CD4-positive, alpha-beta T cell treated with Interleukin-15 for 4 hours (primary cell): ENCODE data around the gene SMTNL1.

Experiments
- DNase-seq: peaks from one replicate; pipeline ENCODE4 v3.0.0-alpha.2; 2020; ENCODE audit warnings: low spot score

Gene SMTNL1, protein sequence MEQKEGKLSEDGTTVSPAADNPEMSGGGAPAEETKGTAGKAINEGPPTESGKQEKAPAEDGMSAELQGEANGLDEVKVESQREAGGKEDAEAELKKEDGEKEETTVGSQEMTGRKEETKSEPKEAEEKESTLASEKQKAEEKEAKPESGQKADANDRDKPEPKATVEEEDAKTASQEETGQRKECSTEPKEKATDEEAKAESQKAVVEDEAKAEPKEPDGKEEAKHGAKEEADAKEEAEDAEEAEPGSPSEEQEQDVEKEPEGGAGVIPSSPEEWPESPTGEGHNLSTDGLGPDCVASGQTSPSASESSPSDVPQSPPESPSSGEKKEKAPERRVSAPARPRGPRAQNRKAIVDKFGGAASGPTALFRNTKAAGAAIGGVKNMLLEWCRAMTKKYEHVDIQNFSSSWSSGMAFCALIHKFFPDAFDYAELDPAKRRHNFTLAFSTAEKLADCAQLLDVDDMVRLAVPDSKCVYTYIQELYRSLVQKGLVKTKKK

DNA sequence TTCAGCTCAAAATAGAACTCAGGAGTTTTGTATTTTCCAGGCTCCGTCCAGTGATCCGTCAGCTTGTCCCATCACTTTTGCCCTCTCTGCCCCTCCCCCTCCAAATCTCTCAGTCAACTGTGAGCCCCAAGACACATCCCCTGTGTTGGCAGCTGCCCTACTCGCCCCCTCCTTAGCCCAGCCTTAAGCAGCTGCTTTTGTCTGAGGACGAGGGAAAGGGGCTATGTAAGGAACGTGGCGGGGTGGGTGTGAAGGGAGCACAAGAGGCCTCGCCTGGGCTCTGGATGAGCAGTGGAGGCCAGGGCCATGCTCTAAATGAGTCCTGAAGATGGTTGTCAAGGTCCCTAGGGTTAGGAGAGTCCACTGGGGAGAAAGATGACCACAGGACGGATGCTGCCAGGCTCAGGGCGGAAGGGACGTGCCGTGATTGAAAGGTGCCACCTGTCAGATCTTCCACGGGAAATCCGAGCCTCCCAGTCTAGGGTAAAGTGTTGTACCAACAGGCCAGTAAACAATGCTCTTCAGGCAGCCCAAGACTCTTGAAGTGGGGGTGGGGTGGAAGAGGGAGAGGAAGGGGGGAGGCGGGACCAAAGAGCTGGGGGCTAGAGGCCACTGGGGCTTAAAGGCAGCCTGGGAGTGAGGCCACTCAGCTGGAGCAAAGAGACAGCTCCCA is at the start of gene SMTNL1:
SMTNL1 (plus strand) TSS at position 649 of the 673 bp plus-strand sequence. CDS start 5,048 bp downstream, outside the sequence.
- DNase-seq = no peak

DNA sequence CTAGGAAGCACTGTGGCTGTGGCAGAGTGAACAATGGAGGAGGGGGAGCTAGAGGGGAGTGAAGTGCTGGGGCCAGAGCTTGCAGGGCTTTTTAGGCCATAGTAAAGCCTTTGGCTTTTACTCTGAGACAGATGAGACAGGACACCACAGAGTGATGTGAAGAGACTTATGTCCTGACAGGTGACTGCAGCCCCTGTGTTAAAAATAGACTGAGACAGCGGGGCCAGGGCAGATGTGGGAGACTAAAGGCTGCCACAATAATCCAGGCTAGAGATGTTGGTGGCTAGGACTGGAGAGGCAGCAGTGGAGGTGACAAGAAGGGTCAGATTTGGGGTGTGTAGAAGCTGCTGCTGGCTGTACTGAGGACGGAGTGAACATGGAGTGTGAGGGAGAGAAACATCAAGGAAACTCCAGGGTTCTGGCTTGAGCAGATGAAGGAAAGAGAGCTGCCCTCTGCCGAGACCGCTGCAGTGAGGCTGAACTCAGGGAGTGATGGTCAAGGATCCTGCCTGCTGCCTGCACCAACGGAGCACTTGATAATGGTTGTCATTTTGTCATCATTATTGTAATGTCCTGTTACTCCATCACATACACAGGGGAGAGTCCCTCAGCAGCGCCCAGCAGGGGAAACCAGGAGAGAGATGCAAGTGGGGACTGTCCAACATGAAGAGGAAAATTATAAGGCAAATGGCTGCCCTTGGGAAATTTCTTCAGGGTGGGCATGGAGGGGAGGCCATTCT is 49.3 kb upstream of the SMTNL1 start:
- no peak for DNase-seq

DNA sequence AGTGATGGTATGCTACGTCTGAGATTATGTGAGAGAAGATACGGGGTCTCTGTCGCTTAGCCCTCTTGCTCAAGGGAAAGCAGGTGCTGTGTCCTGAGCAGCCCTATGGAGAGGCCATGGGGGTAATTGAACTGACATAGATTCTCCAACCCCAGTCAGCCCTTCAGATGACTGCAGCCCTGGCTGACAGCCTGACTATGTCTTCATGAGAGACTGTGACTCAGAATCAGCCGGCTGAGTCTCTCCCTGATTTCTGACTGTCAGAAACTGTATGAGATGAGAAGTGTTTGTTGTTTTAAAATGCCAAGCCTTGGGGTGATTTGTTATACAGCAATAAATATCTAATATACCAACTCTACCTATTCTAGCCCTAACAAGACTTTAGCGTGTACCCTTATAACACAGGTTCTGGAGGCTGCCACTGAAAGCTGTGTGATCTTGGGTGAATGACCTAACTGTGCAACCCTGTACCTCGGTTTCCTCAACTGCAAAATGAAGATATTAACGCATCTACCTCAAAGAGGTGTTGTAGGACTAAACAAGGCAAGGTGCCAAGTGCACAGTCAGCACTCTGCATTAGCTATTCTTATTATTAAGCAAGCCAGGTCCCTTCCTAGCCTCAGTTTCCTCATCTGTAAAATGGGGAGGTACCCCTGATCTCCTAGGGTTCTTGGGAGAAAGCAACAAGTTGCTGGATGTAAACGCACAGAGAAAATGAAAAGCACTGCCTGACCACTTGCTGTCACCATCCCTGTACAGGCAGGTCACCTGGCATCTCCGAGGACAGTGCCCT is 46.7 kb upstream of the SMTNL1 start:
- DNase-seq = no peak

DNA sequence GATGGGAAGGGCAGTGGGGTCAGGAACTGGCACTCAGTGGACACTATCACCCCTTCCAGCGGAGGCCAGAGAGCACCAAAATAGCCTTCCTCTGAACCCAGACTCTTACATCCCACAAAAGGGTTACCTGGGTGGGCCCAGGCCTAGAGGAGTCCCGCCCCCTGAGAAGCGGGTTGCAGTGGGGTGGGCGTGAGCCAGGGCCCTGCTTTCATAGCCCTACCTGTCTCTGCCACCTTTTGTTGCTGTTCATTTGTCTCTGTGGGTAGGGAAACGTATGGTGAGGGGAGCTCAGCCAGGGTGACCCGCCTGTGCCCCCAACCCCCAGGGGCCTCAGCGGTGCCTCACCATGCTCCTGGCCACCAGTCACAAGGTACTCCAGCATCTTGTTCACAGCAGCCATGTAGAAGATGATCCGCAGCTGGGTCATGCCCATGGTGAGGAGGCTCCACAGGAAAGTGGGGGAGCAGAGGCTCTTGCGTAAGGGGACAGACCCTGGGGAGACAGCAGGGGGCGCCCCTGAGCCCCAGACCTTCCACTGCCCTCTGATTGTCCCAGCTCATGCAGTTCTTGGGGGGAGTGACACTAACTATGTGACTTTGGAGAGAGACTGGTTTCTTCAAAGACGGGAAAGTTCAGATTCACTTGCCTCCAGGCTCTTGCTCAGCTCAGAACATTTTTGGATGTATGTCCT is 45.9 kb upstream of the SMTNL1 start:
- peak; percentile 42 for DNase-seq

DNA sequence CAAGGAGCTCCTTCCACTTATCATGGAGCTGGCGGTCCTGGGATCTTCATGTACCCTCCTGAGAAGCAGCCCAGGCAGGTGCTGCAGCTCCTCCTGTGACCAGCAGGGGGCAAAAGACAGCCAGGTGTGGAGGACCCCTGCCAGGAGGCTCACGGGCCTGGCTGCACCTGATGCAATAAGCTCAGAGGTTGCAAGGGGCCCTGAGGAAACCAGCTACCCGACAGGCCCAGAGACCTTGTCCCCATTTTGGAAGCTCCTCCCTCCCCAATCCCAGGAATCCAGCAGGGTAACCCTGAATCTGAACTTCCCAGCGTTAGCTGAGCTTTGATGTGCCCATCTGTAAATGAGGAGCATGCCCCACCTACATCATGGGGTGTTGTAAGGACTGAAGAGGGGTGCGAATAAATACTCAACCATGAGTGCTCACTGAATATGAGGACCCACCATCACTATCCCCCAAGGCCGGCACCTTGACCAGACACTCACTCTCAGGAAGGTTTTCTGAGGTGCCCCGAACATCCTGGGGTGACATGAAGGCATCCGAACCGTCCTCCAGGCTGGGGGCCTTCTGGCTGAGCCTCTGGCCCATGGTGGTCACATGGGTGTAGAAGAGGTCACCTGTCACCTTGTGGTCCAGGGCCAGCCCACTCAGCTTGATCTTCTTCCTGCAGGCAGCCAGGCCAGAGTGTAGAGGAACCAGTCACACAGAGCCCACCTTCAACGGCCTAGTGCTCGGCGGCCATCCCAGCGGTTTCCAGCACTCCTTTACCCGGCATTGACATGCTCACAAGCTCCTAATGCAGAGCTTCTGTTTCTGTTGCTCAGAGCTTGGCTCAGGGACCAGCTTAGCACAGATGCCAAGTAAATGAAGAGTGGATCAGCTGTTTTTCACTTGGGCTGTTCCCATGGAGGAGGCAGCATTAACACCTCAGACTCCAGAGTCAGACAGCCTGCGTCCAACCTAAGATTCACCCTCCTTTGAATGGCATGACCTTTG is 43.6 kb upstream of the SMTNL1 start:
- peak; percentile 77 for DNase-seq

DNA sequence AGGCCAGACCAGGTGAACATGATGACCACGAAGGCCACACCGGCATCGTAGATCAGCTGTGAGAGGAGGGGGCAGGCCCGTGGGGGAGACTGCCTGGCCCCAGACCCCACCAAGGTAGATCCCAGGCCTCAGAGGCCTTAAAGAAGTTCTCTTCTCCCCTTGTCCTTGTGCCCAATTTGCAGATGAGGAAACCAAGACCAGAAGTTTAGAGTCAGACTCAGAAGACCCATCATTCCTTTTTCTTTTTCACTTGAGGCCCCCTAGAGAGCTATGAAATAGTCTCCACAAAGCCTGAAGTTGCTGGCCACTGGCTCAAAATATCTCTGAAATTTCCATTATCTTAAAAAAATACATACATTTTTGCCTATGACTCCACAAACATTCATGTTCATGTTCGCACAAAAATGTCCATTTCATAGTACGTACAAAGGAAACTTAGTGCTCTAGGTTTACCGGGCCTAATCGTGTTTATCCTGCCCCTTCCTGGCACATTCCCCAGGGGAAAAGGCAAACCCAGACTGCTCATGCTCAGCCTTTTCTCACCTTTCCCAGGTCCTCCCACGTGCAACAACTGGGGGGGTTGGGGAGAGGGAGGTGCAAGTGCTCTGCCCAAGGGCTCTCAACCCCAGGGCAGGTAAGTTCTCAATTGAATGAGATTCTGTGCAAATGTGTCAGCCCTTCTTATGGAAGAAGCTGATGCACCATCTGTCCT is 41.1 kb upstream of the SMTNL1 start:
- DNase-seq = no peak

DNA sequence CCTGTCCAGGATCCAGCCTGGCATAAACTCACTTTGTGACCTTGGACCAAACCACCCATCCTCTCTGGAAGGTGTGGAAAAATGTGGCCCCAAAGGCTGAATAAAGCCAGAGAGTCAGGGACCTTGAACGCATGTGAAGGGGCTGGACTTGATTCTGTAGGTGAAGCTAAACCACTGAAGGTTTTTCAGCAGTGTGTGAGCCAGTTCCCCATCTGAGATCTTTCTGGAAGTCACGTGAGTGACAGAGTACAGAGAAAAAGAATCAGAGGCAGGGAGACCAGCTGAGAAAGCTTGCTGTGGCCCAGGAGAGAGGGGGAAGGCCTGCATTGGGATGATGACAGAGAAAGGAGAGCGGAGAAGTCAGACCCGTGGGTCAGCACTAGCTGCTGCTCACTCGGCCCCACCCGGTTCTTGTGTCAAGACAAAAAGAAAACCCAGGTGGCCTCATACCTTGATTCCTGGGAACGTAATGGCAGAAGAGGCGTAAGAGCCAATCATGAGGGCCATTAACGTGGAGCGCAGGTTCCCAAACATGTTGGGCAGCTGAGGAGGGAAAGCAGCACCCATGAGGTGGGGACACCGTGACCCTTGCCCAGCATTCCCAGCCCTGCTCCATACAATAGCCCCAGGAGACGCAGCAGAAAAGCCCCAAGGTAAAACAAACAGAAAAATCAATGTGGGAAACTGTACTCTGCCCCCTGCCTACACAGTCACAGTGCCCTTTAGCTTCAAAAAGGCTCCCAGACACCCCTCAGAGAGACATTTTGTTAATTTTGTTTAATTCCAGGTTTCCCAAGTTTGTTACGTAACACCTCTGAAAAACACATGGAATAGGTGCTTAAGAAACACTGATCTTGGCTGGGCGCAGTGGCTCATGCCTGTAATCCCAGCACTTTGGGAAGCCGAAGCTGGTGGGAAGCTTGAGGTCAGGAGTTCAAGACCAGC is 39.8 kb upstream of the SMTNL1 start:
- DNase-seq = no peak

DNA sequence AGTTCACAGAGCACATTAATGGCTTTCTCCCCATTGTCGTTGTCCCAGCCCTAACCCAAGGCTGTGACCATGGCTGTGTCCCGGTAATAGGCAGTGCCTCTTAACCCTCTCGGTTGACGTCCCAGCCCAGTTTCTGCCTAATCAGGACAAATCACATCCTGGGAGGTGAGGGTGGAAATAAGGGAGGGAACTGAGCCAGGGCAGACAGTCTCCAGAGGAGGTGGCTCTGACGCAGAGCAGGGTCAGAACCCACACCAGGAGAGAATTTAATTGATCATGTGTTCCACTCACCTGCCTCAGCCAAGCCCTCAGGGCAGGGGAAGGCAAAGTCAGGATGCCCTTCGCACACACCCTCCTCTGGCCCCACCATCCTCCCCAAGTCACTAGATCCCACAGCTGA is 38.9 kb upstream of the SMTNL1 start:
- DNase-seq = no peak

DNA sequence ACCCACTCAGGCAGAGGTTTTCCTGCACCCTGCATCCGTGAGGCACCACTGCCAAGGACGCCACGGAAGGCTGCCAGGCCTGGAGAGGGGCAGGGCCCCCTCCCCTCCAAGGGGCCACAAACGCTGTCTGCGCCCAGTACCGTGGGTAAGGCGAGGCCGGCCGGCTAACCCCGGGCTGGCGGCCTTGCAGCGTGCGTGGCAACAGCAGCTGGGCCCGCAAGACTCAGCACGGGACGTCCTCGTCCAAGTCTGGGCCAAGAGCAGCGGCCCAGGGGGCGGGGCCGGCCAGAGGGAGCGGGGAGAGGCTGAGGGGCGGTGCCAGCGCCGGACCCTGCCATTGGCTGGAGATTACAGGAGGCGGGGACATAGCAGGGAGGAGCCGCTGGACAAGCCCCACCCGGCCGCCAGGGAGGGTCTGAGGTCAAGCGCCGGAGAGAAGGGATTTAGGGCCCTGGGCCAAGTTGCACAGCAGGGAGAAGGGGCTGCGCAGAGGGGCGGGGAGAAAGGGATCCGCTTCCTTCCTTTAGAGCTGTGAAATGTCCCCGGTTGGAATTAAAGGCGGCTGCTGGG is 37.9 kb upstream of the SMTNL1 start:
- peak; percentile 24 for DNase-seq

DNA sequence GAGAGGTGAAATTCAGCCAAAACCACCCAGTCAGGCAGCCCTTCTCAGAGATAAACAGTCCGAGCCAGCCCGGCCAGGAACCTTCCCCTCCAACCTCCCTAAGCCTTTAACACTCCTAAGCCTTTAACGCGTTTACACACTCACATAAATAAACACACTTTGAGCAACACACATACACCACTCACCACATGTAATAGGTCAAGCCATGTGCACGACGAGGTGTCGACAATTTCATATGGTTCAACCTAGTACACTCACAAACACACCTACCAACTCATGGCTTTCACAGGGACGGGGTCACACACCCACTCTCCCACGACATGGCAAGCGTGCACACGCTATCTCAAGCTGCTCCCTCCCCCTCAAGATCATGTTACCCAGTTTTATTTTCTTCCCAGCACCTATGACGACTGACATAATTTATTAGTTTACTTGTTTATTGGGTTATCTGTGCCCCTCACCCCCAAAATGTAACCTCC is 37.4 kb upstream of the SMTNL1 start:
- no peak for DNase-seq

DNA sequence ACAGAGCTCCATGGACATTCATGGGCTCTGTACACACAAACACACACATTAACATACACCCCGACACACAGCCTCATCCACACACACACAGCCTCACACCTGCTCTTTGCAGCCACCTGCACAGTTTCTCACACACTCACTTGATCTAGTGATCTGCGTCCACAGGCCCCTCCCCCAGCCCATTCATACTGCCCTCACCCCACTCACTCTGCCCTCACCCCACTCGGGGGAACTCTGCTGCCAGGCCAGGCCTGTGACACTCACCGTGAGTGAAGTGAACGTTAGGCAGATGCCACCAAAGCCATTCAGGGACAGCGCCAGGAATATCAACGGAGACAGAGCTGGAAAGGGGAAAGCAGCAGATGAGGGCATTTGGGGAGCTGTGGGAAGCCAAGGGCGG is 36.9 kb upstream of the SMTNL1 start:
- DNase-seq = no peak

DNA sequence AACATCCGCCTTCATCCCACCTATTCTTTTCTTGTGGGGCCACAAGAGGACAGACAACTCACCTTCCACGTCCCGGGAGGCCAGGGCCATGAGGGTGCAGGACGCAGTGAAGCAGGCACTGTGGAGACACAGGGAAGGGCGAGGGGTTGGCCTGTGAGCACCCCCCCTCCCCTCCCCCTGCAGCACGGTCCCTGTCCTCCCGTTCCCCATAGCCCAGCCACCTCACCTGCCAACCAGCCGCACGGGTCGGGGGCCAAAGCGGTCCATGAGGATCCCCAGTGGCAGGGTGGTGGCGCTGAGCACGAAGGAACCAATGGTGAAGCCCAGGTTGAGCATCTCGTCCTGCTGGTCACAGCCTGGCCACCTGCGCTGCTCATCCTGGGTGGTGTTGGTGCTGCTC is 36.5 kb upstream of the SMTNL1 start:
- no peak for DNase-seq

DNA sequence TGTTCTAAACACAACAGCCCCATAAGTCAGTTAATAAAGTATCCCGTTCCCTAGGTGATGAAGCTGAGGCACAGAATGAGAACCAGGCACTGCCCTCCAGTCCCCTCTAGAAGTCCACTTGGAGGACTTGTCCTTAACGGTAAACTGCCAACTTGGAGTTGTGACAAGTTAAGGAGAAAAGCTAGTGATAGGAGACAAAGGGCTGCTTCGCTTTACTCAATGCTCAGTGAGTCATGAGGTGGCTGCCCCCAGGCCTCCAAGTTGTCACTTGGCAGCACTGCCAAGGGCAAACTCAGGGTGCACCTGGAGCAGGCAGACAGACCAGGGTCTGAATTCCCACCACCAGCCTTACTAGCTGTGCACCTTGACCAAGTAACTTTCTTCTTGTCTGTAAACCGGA is 35.4 kb upstream of the SMTNL1 start:
- DNase-seq = no peak

DNA sequence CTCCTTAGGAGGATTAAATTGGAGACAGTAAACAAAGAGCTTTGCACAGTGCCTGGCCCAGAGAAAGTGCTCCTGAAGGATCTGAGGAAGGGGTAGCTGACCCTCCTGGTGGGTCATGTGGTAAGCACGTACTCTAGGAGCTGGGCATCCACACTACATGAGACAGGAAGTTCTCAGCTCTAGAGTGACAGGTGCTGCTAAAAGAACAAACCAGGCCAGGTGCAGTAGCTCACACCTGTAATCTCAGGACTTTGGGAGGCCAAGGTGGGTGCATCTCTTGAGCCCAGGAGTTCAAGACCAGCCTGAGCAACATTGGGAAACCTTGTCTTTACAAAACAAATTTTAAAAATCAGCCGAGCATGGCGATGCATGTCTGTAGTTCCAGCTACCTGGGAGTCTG is 35.0 kb upstream of the SMTNL1 start:
- no peak for DNase-seq

DNA sequence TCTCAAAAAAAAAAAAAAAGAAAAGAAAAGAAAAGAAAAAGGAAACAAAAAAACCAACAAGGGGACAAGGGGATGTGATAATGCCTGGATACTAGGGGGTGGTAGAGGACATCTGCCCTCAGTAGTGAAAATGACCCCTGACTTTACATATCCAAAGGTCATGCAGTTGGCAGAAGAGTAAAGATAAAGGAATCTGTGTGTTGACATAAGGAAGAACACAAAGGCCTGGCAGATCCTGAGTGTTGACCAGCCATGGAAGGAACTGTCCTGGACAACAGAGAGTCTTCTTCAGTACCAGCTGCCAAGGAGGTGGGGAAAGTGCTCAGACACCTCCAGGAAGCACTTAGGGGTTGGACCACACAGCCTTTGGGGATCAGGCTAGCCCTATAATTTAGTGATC is 34.5 kb upstream of the SMTNL1 start:
- DNase-seq = no peak

DNA sequence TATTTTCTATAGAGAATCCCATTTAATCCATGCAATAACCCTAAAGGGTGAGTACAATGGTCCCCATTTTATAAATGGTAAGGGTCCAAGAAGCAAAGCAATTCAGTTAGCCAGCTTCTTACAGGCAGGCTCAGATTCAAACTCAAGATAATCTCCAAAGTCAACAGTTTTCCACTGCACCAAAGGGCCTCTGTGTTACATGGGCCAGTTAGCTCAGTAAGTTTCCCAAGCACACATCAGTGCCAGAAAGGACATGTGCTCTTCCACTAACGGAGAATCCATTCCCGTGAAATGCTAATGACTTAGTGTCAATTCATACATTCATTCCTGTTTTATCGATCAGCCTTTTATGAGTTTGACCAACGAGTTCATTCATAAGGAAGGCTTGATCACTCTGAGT is 32.9 kb upstream of the SMTNL1 start:
- DNase-seq = no peak

DNA sequence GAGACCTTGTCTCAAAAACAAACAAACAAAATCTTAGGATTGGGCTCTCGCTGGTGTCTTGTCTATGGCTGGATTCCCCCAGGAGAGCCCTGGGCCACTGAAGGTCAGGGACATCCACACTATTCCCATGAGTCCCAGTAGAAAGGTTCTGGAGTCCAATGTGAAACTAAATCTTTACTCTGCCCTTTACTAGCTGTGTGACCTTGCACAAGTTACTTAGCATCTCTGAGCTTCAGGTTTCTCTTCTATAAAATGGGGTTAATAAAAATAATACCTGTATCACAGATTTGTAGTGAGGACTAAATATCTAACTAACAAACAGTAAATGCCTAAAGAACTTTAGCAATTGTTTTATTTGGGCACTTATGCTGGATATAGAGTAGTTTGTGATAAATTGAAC is 30.9 kb upstream of the SMTNL1 start:
- DNase-seq = no peak
